GM12878 (cell line): ENCODE measurements around the gene C3orf49. TPM values are rescaled to one million over a fixed set of nuclear protein-coding genes. Genes with fewer than 3 reads are reported as not detected.

Experiments
- ATAC-seq: fragments of 200-7000 bp; cut with Tn5 transposase; 3 replicates; pipeline ENCODE4 v1.9.1; 2020; ENCODE audit warnings: mild to moderate bottlenecking, moderate library complexity
- BruUV-seq: library from RNA; stranded (reverse); fragments of 400-500 nt; replicated peaks from 2 replicates; lab custom pipeline; 2021; lab: Mats Ljungman, UMichigan
- CTCF ChIA-PET: fragments of 300-600 bp; sonication (Branson Sonifier 250); formaldehyde crosslinking; extraction: SDS; loops from one replicate; lab custom pipeline; 2021; ENCODE audit warnings: inconsistent platforms; lab: Yijun Ruan, JAX
- POLR2A ChIA-PET: fragments of 350-600 bp; formaldehyde crosslinking; extraction: SDS; loops from one replicate; lab custom pipeline; 2021; ENCODE audit warnings: inconsistent platforms; lab: Charles Lee
- RAD21 ChIA-PET: fragments of 300-600 bp; sonication (Branson Sonifier 250); formaldehyde crosslinking; loops from one replicate; lab custom pipeline; 2023; ENCODE audit warnings: antibody characterized with exemption; ENCODE audit not compliant: unreplicated experiment; lab: Charles Lee
- SMC1A ChIA-PET: fragments of 300-600 bp; sonication (Branson Sonifier 250); formaldehyde crosslinking; loops from one replicate; lab custom pipeline; 2023; ENCODE audit not compliant: unreplicated experiment, uncharacterized antibody; lab: Charles Lee
- DNase-seq: peaks from one replicate; pipeline ENCODE4 v3.0.0-alpha.2; 2011; ENCODE audit warnings: low read depth, low spot score
- FAIRE-seq: peaks from 3 replicates; lab custom pipeline; 2011; peaks lifted over from hg19 to GRCh38; lab: Jason Lieb, UNC
- H2AFZ ChIP-seq: 2 replicates; pipeline ENCODE4 v1.6.0; 2011; ENCODE audit warnings: low read depth, low read length, control low read depth; ENCODE audit not compliant: control insufficient read depth
- H3K27ac ChIP-seq: 2 replicates; pipeline ENCODE4 v1.5.1; 2011; ENCODE audit warnings: control low read depth; ENCODE audit not compliant: control insufficient read depth, insufficient read depth
- H3K27me3 ChIP-seq, 2 experiments: replicated peaks in 1 of 2; 2 replicates each; pipeline versions ENCODE4 v1.6.0 to v1.6.1; 2011; ENCODE audit warnings: low read length in 1 of 2; ENCODE audit not compliant: control insufficient read depth in 2 of 2, insufficient read depth in 2 of 2
- H3K36me3 ChIP-seq, 2 experiments: 2 replicates each; pipeline ENCODE4 v1.5.1; 2011; ENCODE audit warnings: low read length in 1 of 2; ENCODE audit not compliant: control insufficient read depth in 2 of 2, insufficient read depth in 2 of 2
- H3K4me1 ChIP-seq: 2 replicates; pipeline ENCODE4 v1.6.1; 2011; ENCODE audit warnings: mild to moderate bottlenecking, low read length, moderate library complexity, mixed read lengths; ENCODE audit not compliant: control insufficient read depth, insufficient read depth
- H3K4me2 ChIP-seq: 2 replicates; pipeline ENCODE4 v1.6.0; 2011; ENCODE audit warnings: control low read depth; ENCODE audit not compliant: control insufficient read depth, insufficient read depth
- H3K4me3 ChIP-seq: fragments of 200-600 bp; sonication (generic); 2 replicates; pipeline ENCODE4 v1.5.1; 2016
- H3K79me2 ChIP-seq: 2 replicates; pipeline ENCODE4 v1.6.0; 2011; ENCODE audit warnings: low read length; ENCODE audit not compliant: control insufficient read depth, insufficient read depth
- H3K9ac ChIP-seq: 2 replicates; pipeline ENCODE4 v1.8.0; 2011; ENCODE audit warnings: low read length, control low read depth, mixed read lengths; ENCODE audit not compliant: control insufficient read depth, insufficient read depth
- H3K9me3 ChIP-seq: replicated peaks from 3 replicates; pipeline ENCODE4 v1.5.1; 2011; ENCODE audit warnings: mild to moderate bottlenecking, low read length; ENCODE audit not compliant: control insufficient read depth, insufficient read depth
- H4K20me1 ChIP-seq: 2 replicates; pipeline ENCODE4 v1.6.0; 2011; ENCODE audit not compliant: control insufficient read depth, insufficient read depth
- ATF7 ChIP-seq: fragments of 450-650 bp; IDR thresholded peaks from 2 replicates; pipeline ENCODE4 v1.6.1; 2016; ENCODE audit warnings: low read depth, mild to moderate bottlenecking
- BACH1 ChIP-seq: fragments of 450-650 bp; IDR thresholded peaks from 2 replicates; pipeline ENCODE4 v1.6.1; 2017; ENCODE audit warnings: mild to moderate bottlenecking, borderline replicate concordance
- NR2C2 ChIP-seq: IDR thresholded peaks from 2 replicates; pipeline ENCODE4 v1.6.1; 2011; ENCODE audit warnings: borderline replicate concordance, low read depth; ENCODE audit not compliant: control insufficient read depth, insufficient read length
- RAD51 ChIP-seq: fragments of 450-650 bp; IDR thresholded peaks from 2 replicates; pipeline ENCODE4 v1.6.1; 2016; ENCODE audit warnings: moderate library complexity, mild to moderate bottlenecking, inconsistent platforms
- STAT3 ChIP-seq: IDR thresholded peaks from 2 replicates; pipeline ENCODE4 v1.6.1; 2011; ENCODE audit warnings: low read depth, low read length, improper control_type of control experiment
- TCF3 ChIP-seq: IDR thresholded peaks from 2 replicates; pipeline ENCODE4 v1.6.1; 2012; ENCODE audit warnings: low read depth, mild to moderate bottlenecking, low read length, borderline replicate concordance; ENCODE audit not compliant: insufficient read depth
- YY1 ChIP-seq: IDR thresholded peaks from 2 replicates; pipeline ENCODE4 v1.6.1; 2011; ENCODE audit warnings: low read depth, mild to moderate bottlenecking, low read length
- ZNF384 ChIP-seq: IDR thresholded peaks from 2 replicates; pipeline ENCODE4 v1.6.1; 2012; ENCODE audit warnings: low read depth, mild to moderate bottlenecking, low read length, improper control_type of control experiment, borderline replicate concordance
- WGBS: methylation state at CpG from one replicate; pipeline ENCODE4 v1.1.6; 2016; ENCODE audit warnings: low lambda C conversion rate; ENCODE audit not compliant: insufficient replicate concordance, insufficient coverage; ENCODE audit errors: missing lambda C conversion rate; 5-methylcytosine and 5-hydroxymethylcytosine counted together
- in situ Hi-C: fragments of 300-500 bp; cut with MboI; formaldehyde crosslinking; loops from 9 replicates; pipeline ENCODE4 v1.14.3; 2018; ENCODE audit warnings: mixed read lengths
- intact Hi-C: fragments of 100-400 bp; cut with micrococcal nuclease; formaldehyde crosslinking; loops from one replicate; pipeline ENCODE4 v1.14.2; 2022; ENCODE audit not compliant: unreplicated experiment
- polyA plus RNA-seq, 11 experiments: library from polyadenylated mRNA; depleted of rRNA in 4 of 11; unstranded in 6 of 11; stranded (reverse) in 5 of 11; fragments of >200 nt; fragmentation: Nextera tagmentation in 4 of 11; fragmentation: Illumina TruSeq in 1 of 11; extraction: Ambion mirVana in 4 of 11; extraction: Trizol in 1 of 11; gene quantifications; 1 replicate in 1 of 11; 2 replicates in 10 of 11; pipeline versions ENCODE4 v1.2.1 to v1.2.3, GENCODE V29; 2011 to 2016; ENCODE audit warnings: inconsistent platforms in 2 of 11, missing spikeins in 2 of 11, low read depth in 1 of 11
- total RNA-seq, 4 experiments: library from RNA; depleted of rRNA in 3 of 4; stranded (reverse); fragments of >200 nt in 3 of 4; fragmentation: Illumina TruSeq in 1 of 4; extraction: Trizol in 1 of 4; gene quantifications; 2 replicates each; pipeline versions ENCODE4 v1.2.1 to v1.2.3, GENCODE V29; 2013 to 2021
- TF ChIP-seq, protein P1 (sequence below): IDR thresholded peaks from 2 replicates; pipeline ENCODE4 v1.6.1; 2011; ENCODE audit warnings: low read depth, low read length, improper control_type of control experiment, borderline replicate concordance
- TF ChIP-seq, protein P2 (sequence below): fragments of 450-650 bp; IDR thresholded peaks from 2 replicates; pipeline ENCODE4 v1.6.1; 2016; ENCODE audit warnings: mild to moderate bottlenecking
- TF ChIP-seq, protein P3 (sequence below): IDR thresholded peaks from 2 replicates; pipeline ENCODE4 v1.6.1; 2012; ENCODE audit warnings: low read depth, low read length, improper control_type of control experiment
- TF ChIP-seq, protein P4 (sequence below): IDR thresholded peaks from 2 replicates; pipeline ENCODE4 v1.6.1; 2012; ENCODE audit warnings: mild to moderate bottlenecking, low read depth, low read length

The C3orf49 gene
- total and polyA plus RNA-seq, 10 of the 15 experiments (the other 5 are each of a cell fraction or from before 2014, with no cell fraction given), result 0.21 TPM; not detected in 9

DNA sequence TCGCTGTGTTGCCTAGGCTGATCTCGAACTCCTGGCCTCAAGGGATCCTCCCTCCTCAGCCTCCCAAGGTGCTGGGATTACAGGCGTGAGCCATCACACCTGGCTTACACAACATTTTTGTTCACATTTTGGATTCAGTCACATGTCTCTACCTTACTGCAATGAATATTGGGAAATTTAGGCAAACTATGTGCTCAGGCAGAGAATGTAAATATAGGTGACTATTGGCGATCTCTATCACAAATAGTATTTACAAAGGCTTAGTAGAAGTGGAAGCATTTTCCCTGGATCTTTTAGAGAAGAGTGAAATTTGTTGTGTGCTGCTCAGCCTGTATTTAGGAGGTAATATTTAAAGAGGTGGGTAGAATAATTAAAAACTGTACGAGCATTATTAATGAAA is 72.4 kb downstream of the C3orf49 start:
- no peak for FAIRE-seq
- H3K36me3 ChIP-seq, result peaks cover 0 to 3% of the 10 kb centered on the region in 2 experiments; a peak in 1 of 4 replicates
- SMC1A ChIA-PET, result no interaction called here
- H3K27me3 ChIP-seq, result no peaks in the 10 kb centered on the region
- CTCF ChIA-PET, result no interaction called here
- no peak overlapping the region for H3K4me2 ChIP-seq
- intact Hi-C loops (no loop called here), in situ Hi-C loops (no loop called here)
- H3K27ac ChIP-seq, result no peak overlapping the region
- peaks cover 21% of the 10 kb centered on the region for H3K79me2 ChIP-seq
- ATAC-seq, result no peak
- no peak for DNase-seq
- H3K9me3 ChIP-seq, result no peaks in the 10 kb centered on the region
- POLR2A ChIA-PET, result no interaction called here
- no peaks in the 10 kb centered on the region for H4K20me1 ChIP-seq
- no peak for TF ChIP-seq NR2C2
- no peak for TF ChIP-seq STAT3
- no peak for TF ChIP-seq ZNF384
- TF ChIP-seq TCF3, result no peak
- TF ChIP-seq, protein P1, sequence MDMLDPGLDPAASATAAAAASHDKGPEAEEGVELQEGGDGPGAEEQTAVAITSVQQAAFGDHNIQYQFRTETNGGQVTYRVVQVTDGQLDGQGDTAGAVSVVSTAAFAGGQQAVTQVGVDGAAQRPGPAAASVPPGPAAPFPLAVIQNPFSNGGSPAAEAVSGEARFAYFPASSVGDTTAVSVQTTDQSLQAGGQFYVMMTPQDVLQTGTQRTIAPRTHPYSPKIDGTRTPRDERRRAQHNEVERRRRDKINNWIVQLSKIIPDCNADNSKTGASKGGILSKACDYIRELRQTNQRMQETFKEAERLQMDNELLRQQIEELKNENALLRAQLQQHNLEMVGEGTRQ, result no peak
- TF ChIP-seq, protein P2, sequence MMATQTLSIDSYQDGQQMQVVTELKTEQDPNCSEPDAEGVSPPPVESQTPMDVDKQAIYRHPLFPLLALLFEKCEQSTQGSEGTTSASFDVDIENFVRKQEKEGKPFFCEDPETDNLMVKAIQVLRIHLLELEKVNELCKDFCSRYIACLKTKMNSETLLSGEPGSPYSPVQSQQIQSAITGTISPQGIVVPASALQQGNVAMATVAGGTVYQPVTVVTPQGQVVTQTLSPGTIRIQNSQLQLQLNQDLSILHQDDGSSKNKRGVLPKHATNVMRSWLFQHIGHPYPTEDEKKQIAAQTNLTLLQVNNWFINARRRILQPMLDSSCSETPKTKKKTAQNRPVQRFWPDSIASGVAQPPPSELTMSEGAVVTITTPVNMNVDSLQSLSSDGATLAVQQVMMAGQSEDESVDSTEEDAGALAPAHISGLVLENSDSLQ, result no peak
- TF ChIP-seq, protein P3, sequence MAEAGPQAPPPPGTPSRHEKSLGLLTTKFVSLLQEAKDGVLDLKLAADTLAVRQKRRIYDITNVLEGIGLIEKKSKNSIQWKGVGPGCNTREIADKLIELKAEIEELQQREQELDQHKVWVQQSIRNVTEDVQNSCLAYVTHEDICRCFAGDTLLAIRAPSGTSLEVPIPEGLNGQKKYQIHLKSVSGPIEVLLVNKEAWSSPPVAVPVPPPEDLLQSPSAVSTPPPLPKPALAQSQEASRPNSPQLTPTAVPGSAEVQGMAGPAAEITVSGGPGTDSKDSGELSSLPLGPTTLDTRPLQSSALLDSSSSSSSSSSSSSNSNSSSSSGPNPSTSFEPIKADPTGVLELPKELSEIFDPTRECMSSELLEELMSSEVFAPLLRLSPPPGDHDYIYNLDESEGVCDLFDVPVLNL, result no peak
- TF ChIP-seq, protein P4, sequence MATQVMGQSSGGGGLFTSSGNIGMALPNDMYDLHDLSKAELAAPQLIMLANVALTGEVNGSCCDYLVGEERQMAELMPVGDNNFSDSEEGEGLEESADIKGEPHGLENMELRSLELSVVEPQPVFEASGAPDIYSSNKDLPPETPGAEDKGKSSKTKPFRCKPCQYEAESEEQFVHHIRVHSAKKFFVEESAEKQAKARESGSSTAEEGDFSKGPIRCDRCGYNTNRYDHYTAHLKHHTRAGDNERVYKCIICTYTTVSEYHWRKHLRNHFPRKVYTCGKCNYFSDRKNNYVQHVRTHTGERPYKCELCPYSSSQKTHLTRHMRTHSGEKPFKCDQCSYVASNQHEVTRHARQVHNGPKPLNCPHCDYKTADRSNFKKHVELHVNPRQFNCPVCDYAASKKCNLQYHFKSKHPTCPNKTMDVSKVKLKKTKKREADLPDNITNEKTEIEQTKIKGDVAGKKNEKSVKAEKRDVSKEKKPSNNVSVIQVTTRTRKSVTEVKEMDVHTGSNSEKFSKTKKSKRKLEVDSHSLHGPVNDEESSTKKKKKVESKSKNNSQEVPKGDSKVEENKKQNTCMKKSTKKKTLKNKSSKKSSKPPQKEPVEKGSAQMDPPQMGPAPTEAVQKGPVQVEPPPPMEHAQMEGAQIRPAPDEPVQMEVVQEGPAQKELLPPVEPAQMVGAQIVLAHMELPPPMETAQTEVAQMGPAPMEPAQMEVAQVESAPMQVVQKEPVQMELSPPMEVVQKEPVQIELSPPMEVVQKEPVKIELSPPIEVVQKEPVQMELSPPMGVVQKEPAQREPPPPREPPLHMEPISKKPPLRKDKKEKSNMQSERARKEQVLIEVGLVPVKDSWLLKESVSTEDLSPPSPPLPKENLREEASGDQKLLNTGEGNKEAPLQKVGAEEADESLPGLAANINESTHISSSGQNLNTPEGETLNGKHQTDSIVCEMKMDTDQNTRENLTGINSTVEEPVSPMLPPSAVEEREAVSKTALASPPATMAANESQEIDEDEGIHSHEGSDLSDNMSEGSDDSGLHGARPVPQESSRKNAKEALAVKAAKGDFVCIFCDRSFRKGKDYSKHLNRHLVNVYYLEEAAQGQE, result no peak
- TF ChIP-seq BACH1, result no peak
- no peak for TF ChIP-seq RAD51
- TF ChIP-seq ATF7, result no peak
- no peak for TF ChIP-seq YY1
- RAD21 ChIA-PET, result no interaction called here
- H3K9ac ChIP-seq, result no peak overlapping the region
- 86% methylated on average over 5 of the region's 5 CpGs for WGBS
- H3K4me3 ChIP-seq, result no peak overlapping the region
- peaks cover 11% of the 10 kb centered on the region; the same call in 1 of the 2 replicates for H3K4me1 ChIP-seq
- H2AFZ ChIP-seq, result no peak overlapping the region
- BruUV-seq, result no TSS peak
